OCI-LY7 (cell line): ENCODE results near the gene TULP1.

Experiments used
- CTCF ChIP-seq: fragments of 200-600 bp; sonication (generic); conservative IDR thresholded peaks from 2 replicates; pipeline ENCODE4 v1.5.1; 2014; ENCODE audit warnings: mild to moderate bottlenecking, antibody characterized with exemption, low read length, moderate library complexity, mixed read lengths
- EZH2phosphoT487 ChIP-seq: fragments of 200-600 bp; sonication (generic); IDR thresholded peaks from 2 replicates; pipeline ENCODE4 v1.6.1; 2018; ENCODE audit warnings: low read depth, borderline replicate concordance, mild to moderate bottlenecking, mixed run types, antibody characterized with exemption, low read length, moderate library complexity, mixed read lengths

DNA sequence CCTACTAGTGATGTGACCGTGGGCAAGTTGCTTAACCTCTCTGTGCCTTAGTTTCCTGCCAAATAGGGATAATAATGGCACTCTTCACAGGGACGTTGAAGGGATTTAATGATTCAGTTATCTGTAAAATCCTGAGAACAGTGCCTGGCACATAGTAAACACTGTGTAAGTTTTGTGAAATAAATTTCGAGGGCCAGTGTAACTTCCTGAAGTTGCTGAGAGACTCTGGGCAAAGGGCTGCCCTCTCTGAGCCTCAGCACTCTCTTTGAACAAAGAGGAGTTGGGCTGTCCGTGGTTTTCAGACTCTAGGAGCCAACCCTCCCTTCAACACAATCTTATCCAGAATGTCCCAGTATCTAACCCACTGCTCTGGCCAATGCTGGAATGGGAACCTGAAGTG lies 13.3 kb downstream of the TULP1 start:
- no peak for TF ChIP-seq CTCF
- TF ChIP-seq EZH2phosphoT487 = no peak
